Mesendoderm (in vitro differentiated cells): ENCODE results near the gene SFXN3.

Source experiments
- DNase-seq: peaks from one replicate; pipeline ENCODE4 v3.0.0; 2013
- H2AK5ac ChIP-seq: 2 replicates; pipeline ENCODE4 v1.6.1; 2013; ENCODE audit warnings: low read length, inconsistent platforms
- H2BK120ac ChIP-seq: 2 replicates; pipeline ENCODE4 v1.6.1; 2013; ENCODE audit warnings: low read depth, mild to moderate bottlenecking, low read length, moderate library complexity, mixed read lengths
- H2BK15ac ChIP-seq: replicated peaks from 2 replicates; pipeline ENCODE4 v1.6.1; 2013; ENCODE audit warnings: low read depth, mild to moderate bottlenecking, moderate library complexity
- H2BK5ac ChIP-seq: 2 replicates; pipeline ENCODE4 v1.6.1; 2013; ENCODE audit warnings: low read length, inconsistent platforms
- H3K18ac ChIP-seq: 2 replicates; pipeline ENCODE4 v1.6.1; 2013; ENCODE audit warnings: mild to moderate bottlenecking, low read length, mixed read lengths
- H3K23ac ChIP-seq: one replicate; pipeline ENCODE4 v1.6.1; 2013; ENCODE audit warnings: low read length
- H3K27ac ChIP-seq: 2 replicates; pipeline ENCODE4 v1.5.1; 2013; ENCODE audit warnings: low read depth, mild to moderate bottlenecking, inconsistent platforms, low read length, moderate library complexity
- H3K27me3 ChIP-seq: 2 replicates; pipeline ENCODE4 v1.6.1; 2013; ENCODE audit warnings: low read length, control low read depth, mild to moderate bottlenecking, inconsistent platforms; ENCODE audit not compliant: insufficient read depth, poor library complexity
- H3K36me3 ChIP-seq: 2 replicates; pipeline ENCODE4 v1.6.1; 2013; ENCODE audit warnings: low read length, inconsistent platforms; ENCODE audit not compliant: control insufficient read depth, insufficient read depth
- H3K4ac ChIP-seq: one replicate; pipeline ENCODE4 v1.6.1; 2013; ENCODE audit warnings: low read depth, mild to moderate bottlenecking, low read length, moderate library complexity
- H3K4me1 ChIP-seq: 2 replicates; pipeline ENCODE4 v1.6.1; 2013; ENCODE audit warnings: low read depth, low read length, inconsistent platforms; ENCODE audit not compliant: control insufficient read depth
- H3K4me2 ChIP-seq: 2 replicates; pipeline ENCODE4 v1.6.1; 2013; ENCODE audit warnings: low read length
- H3K4me3 ChIP-seq: 2 replicates; pipeline ENCODE4 v1.5.1; 2013; ENCODE audit warnings: mild to moderate bottlenecking, low read length
- H3K56ac ChIP-seq: one replicate; pipeline ENCODE4 v1.6.1; 2013; ENCODE audit warnings: low read length
- H3K79me1 ChIP-seq: 2 replicates; pipeline ENCODE4 v1.6.1; 2013; ENCODE audit warnings: low read length, inconsistent platforms
- H3K79me2 ChIP-seq: 2 replicates; pipeline ENCODE4 v1.6.1; 2013; ENCODE audit warnings: mild to moderate bottlenecking, low read length; ENCODE audit not compliant: control insufficient read depth, insufficient read depth
- H3K9ac ChIP-seq: 2 replicates; pipeline ENCODE4 v1.6.1; 2013; ENCODE audit warnings: low read length, inconsistent platforms
- H4K5ac ChIP-seq: one replicate; pipeline ENCODE4 v1.6.1; 2013; ENCODE audit warnings: low read length
- H4K8ac ChIP-seq: one replicate; pipeline ENCODE4 v1.6.1; 2013; ENCODE audit warnings: low read depth, mild to moderate bottlenecking, control low read depth, low read length, moderate library complexity
- WGBS: extraction: QIAGEN DNeasy Blood & Tissue Kit; methylation state at CpG from one replicate; pipeline ENCODE4 v1.1.7; 2013; ENCODE audit warnings: low lambda C conversion rate, missing lambda C conversion rate; ENCODE audit not compliant: insufficient coverage; ENCODE audit errors: extremely low coverage; 5-methylcytosine and 5-hydroxymethylcytosine counted together

The SFXN3 gene

DNA sequence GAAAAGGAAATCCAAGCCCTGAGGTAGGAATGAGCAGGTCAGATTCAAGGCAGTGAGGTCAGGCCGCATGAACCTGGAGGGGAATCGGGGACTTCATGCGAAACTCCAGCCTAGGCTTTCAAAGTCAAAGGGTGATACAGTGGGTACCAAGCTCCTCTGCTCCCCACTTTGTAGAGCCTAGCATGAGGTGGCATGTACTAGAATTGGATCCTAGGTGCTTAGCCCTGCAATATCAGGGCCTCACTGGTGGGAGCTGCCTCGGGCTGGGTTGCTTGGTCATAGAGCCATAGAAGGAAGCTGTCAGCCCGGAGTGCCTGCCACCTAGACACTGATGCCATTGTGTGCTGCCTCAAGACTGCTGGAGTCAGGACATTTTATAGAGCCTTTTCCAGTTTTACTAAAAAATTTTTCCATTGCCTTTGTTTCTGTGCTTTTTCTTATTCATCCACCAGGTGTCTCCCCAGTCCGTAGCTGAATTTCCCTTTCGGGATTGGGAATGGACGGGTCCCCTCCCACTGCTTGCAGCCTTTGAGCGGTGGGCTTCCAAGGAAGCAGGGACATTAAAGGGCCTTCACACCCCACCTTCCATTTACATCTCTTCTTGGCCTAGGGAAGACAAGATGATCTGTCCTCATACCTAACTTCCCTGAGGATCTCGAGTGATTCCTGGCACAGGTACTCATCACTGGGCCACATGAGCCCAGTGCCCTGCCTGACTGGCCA lies 36.9 kb upstream of the SFXN3 start:
- no peak overlapping the region for H3K27ac ChIP-seq
- peaks cover 12% of the 10 kb centered on the region for H3K4me1 ChIP-seq
- H3K18ac ChIP-seq = no peak overlapping the region
- peaks cover 21% of the 10 kb centered on the region for H3K36me3 ChIP-seq
- H3K4me3 ChIP-seq = no peak overlapping the region
- H3K9ac ChIP-seq = peak overlapping the region; percentile 34
- H3K56ac ChIP-seq = peak overlapping the region; percentile 49
- H3K4me2 ChIP-seq = no peak overlapping the region
- H4K5ac ChIP-seq = no peak overlapping the region
- H3K23ac ChIP-seq = no peak overlapping the region
- no peak overlapping the region for H2AK5ac ChIP-seq
- no peak overlapping the region for H2BK5ac ChIP-seq
- peaks cover 12% of the 10 kb centered on the region for H3K79me2 ChIP-seq
- no peaks in the 10 kb centered on the region for H3K27me3 ChIP-seq
- no peak overlapping the region for H2BK15ac ChIP-seq
- peak; percentile 60 for DNase-seq
- peaks cover 9% of the 10 kb centered on the region for H3K79me1 ChIP-seq
- no peak overlapping the region for H2BK120ac ChIP-seq
- WGBS = no CpG with 5 or more reads among the region's 10 CpGs
- H3K4ac ChIP-seq = no peak overlapping the region
- no peak overlapping the region for H4K8ac ChIP-seq

DNA sequence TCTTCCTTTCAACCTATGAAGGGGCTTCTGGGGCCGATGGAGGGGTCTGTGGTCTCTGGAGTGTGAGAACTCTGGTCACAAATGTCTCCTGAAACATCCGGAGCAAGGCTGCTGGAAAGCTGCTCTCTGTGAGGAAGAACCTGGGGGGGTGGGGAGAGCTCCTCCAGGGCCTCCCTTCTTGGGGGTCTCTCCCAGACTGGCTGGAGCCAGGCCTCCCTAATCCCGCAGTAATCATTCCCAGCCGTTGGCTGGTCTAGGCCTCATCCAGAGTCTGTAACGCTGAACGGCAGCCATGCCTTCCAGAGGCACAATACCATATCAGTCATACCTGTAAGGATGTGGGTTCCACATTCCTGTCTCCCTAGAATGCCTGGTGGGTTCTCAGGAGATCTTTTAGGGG lies 35.9 kb upstream of the SFXN3 start:
- H2AK5ac ChIP-seq = no peak overlapping the region
- no peak overlapping the region for H4K5ac ChIP-seq
- no peak for DNase-seq
- H2BK5ac ChIP-seq = no peak overlapping the region
- peaks cover 7% of the 10 kb centered on the region for H3K79me2 ChIP-seq
- peaks cover 12% of the 10 kb centered on the region for H3K4me1 ChIP-seq
- no peak overlapping the region for H2BK15ac ChIP-seq
- H3K23ac ChIP-seq = no peak overlapping the region
- H3K56ac ChIP-seq = peak overlapping the region; percentile 25
- H3K36me3 ChIP-seq = peaks cover 21% of the 10 kb centered on the region
- peak overlapping the region; percentile 34 for H3K9ac ChIP-seq
- peaks cover 8% of the 10 kb centered on the region for H3K79me1 ChIP-seq
- H3K27ac ChIP-seq = peak overlapping the region; percentile 47
- no peak overlapping the region for H3K18ac ChIP-seq
- no peak overlapping the region for H3K4me2 ChIP-seq
- H4K8ac ChIP-seq = no peak overlapping the region
- H3K4ac ChIP-seq = no peak overlapping the region
- no peak overlapping the region for H2BK120ac ChIP-seq
- no CpG with 5 or more reads among the region's 6 CpGs for WGBS
- H3K4me3 ChIP-seq = no peak overlapping the region
- H3K27me3 ChIP-seq = no peaks in the 10 kb centered on the region

DNA sequence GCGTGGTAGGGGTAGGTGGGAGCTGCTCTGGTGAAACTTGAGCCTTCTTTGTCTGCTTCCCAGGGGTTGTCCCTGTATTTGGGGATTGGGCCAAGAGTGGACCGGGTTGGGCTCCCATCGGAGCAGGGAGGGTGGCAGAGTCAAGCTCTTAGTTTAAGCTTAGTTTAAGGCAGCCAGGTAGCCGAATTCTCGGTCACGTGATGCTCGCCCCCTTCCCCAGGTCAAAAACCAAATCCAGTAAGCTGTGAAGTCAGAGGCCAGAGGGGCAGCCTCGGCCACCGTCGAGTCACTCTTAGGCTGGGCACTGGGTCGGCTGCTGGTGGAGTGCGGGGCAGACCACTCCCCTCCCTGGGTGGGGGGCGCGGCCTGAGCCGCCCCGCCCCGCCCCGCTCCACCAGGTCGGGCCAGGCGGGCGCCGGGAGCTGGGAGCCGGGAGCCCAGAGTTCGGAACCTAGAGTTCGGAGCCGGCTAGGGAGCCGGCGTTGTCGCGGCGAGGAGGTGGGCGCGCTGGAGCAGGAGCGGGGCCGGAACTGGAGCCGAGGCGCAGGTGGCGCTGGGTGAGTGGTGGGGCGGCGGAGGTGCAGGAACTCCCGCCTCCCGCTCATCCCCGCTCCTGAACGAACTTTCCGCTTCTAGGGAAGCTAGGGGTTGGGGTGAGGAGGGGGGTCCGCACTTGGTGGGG lies 34.2 kb upstream of the SFXN3 start:
- Histone ChIP-seq H2BK120ac (no peak overlapping the region), H3K9ac (peak overlapping the region; percentile 94), H3K36me3 (peaks cover 10% of the 10 kb centered on the region), H3K4me2 (peak overlapping the region; percentile 98), H3K79me2 (peaks cover 12% of the 10 kb centered on the region), H3K56ac (peak overlapping the region; percentile 99), H2BK5ac (peak overlapping the region; percentile 70), H3K4me3 (peak overlapping the region; percentile 81), H3K4ac (peak overlapping the region; percentile 8), H4K5ac (no peak overlapping the region), H3K23ac (peak overlapping the region; percentile 94), H3K27ac (peak overlapping the region; percentile 87), H4K8ac (no peak overlapping the region), H3K27me3 (no peaks in the 10 kb centered on the region), H3K4me1 (peaks cover 17% of the 10 kb centered on the region), H3K79me1 (peaks cover 14% of the 10 kb centered on the region), H2BK15ac (no peak overlapping the region), H3K18ac (peak overlapping the region; percentile 25), H2AK5ac (peak overlapping the region; percentile 51)
- no CpG with 5 or more reads among the region's 46 CpGs for WGBS
- peak; percentile 76 for DNase-seq

DNA sequence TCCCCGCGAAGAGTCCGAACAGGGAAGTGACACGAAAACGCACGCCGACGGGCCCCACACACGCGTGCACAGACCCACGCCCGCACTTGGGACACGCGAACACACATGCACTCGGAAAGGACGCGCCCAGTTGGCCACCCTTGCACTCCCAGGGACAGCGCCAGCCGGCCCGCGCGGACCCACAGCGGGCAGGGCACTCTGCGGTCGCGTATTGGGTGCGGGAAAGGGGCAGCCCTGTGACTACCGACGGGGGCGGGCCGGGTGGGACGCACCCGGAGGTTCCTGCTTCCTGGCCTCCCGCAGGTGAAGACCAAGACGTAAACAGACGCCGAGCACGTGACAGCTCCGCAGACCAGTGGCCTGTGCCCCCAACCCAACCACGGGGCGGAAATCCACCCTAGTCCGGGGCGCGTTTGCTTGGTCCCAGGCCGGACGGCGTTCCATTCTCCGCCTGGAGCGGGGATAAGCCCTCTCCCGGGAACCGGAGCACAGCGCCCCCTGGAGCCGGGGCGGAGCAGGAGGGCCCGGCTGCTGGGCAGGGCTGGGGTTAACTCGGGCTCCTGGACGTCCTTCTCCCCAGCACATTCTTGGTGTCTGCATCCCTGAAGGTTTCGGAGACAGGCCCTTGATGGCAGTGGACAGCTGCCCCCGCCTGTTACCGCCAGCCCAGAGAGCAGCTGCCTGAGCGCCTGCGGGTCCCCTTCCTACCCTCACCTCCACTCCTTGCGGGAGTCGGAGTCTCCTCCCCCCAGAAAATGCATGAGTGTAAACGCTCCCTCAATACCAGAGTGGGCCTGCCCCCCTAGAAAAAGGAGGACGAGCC lies 33.5 kb upstream of the SFXN3 start:
- Histone ChIP-seq H2BK15ac (no peak overlapping the region), H3K79me2 (peaks cover 12% of the 10 kb centered on the region)

DNA sequence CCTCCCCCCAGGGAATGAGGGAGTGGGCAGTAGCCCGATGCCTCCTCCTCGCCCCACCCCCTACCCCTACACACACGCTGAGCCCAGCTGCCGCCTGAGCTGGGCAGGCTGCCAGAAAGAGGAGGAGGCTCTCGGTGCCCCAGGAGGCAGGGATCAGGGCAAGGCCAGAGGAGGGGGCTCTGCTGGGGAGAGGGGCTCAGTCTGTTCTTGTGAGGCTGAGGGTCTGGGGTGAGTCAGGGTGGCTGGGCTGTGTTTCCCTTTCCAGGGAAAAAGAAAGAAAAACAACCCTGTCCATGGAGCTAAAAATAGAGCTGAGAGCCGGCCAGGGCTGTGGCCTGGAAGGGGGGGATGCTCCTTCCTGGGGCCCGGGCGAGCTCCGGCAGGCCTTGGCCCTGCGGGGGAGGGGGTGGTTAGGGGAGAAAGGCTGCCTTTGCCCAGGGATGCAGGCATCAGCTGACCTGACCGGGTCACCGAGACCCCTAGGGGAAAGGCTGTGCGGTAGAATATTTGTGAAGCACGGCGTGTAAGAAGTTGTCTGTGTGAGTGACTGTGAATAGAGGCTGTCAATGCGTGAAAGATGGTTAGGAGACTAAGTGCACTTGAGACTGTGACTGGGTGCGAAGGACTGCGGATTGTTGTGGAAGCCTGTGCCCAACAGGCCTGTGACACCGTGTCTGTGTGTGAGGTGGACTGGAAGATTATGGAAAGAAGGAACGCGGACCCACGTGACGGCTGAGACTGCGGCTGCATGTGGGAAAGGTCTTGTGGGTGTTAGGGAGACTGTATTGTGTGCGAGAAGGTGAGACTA lies 32.6 kb upstream of the SFXN3 start:
- H3K27ac ChIP-seq = peak overlapping the region; percentile 87
- WGBS = no CpG with 5 or more reads among the region's 25 CpGs
- H2AK5ac ChIP-seq = peak overlapping the region; percentile 75

More for the DNA sequence above, 33.5 kb upstream of the SFXN3 start:
- H4K5ac ChIP-seq = no peak overlapping the region
- peak overlapping the region; percentile 76 for H2BK5ac ChIP-seq
- peak overlapping the region; percentile 34 for H3K18ac ChIP-seq
- no peak overlapping the region for H3K4ac ChIP-seq
- H3K4me3 ChIP-seq = peak overlapping the region; percentile 81
- peaks cover 15% of the 10 kb centered on the region for H3K79me1 ChIP-seq
- H3K23ac ChIP-seq = peak overlapping the region; percentile 94
- no peak overlapping the region for H2AK5ac ChIP-seq
- H3K9ac ChIP-seq = peak overlapping the region; percentile 94
- H3K36me3 ChIP-seq = peaks cover 10% of the 10 kb centered on the region
- peak overlapping the region; percentile 87 for H3K27ac ChIP-seq
- peak; percentile 91 for DNase-seq
- no CpG with 5 or more reads among the region's 66 CpGs for WGBS
- no peaks in the 10 kb centered on the region for H3K27me3 ChIP-seq
- peak overlapping the region; percentile 98 for H3K4me2 ChIP-seq
- no peak overlapping the region for H4K8ac ChIP-seq
- peak overlapping the region; percentile 5 for H2BK120ac ChIP-seq
- H3K56ac ChIP-seq = peak overlapping the region; percentile 99
- peaks cover 17% of the 10 kb centered on the region for H3K4me1 ChIP-seq

More for the DNA sequence above, 32.6 kb upstream of the SFXN3 start:
- H4K5ac ChIP-seq = no peak overlapping the region
- H3K4me3 ChIP-seq = peak overlapping the region; percentile 81
- peak overlapping the region; percentile 5 for H2BK120ac ChIP-seq
- H3K56ac ChIP-seq = peak overlapping the region; percentile 99
- no peak overlapping the region for H2BK15ac ChIP-seq
- peak overlapping the region; percentile 94 for H3K9ac ChIP-seq
- peak; percentile 74 for DNase-seq
- peaks cover 17% of the 10 kb centered on the region for H3K4me1 ChIP-seq
- peaks cover 9% of the 10 kb centered on the region for H3K36me3 ChIP-seq
- H3K4me2 ChIP-seq = peak overlapping the region; percentile 98
- no peaks in the 10 kb centered on the region for H3K27me3 ChIP-seq
- no peak overlapping the region for H2BK5ac ChIP-seq
- peak overlapping the region; percentile 34 for H3K18ac ChIP-seq
- peaks cover 12% of the 10 kb centered on the region for H3K79me2 ChIP-seq
- H3K4ac ChIP-seq = no peak overlapping the region
- peak overlapping the region; percentile 85 for H3K23ac ChIP-seq
- H4K8ac ChIP-seq = no peak overlapping the region
- peaks cover 16% of the 10 kb centered on the region for H3K79me1 ChIP-seq
